Activated T-helper 1 cell treated with anti-CD3 and anti-CD28 coated beads, Interleukin-12 subunit alpha, Interleukin-12 subunit beta, Interleukin-2, Interleukin-4 antibody, amounts not matched to agents 30 ng/mL and 10 ng/mL and 1 ng/mL, durations not matched to agents 14 hours and 24 hours and 36 hours (primary cell): ENCODE measurements around the gene SLC35F3. TPM values are rescaled to one million over a fixed set of nuclear protein-coding genes. Genes with fewer than 3 reads are reported as not detected.
A peak's percentile ranks its signal among the peaks of the same experiment; 100 is the strongest.

ENCODE experiments used
- DNase-seq: peaks from one replicate; pipeline ENCODE4 v3.0.0; 2021; ENCODE audit warnings: low spot score
- H3K27ac Mint-ChIP-seq: one replicate; pipeline ENCODE4 v1.8.0; 2021; ENCODE audit warnings: mild to moderate bottlenecking, mixed read lengths
- H3K27me3 Mint-ChIP-seq: one replicate; pipeline ENCODE4 v1.8.0; 2022; ENCODE audit warnings: mild to moderate bottlenecking, moderate library complexity, mixed read lengths; ENCODE audit not compliant: insufficient read depth
- H3K36me3 Mint-ChIP-seq: one replicate; pipeline ENCODE4 v1.8.0; 2021; ENCODE audit warnings: low read depth, mixed read lengths
- H3K4me1 Mint-ChIP-seq: one replicate; pipeline ENCODE4 v1.8.0; 2021; ENCODE audit warnings: low read depth, mixed read lengths
- H3K4me3 Mint-ChIP-seq: one replicate; pipeline ENCODE4 v1.8.0; 2021; ENCODE audit warnings: mild to moderate bottlenecking, moderate library complexity, mixed read lengths
- H3K9me3 Mint-ChIP-seq: one replicate; pipeline ENCODE4 v1.8.0; 2021; ENCODE audit warnings: mixed read lengths
- intact Hi-C: fragments of 100-400 bp; cut with micrococcal nuclease; formaldehyde crosslinking; loops from one replicate; pipeline ENCODE4 v1.15.1; 2024
- total RNA-seq: library from RNA; stranded (reverse); gene quantifications from 2 replicates; pipeline ENCODE4 v1.2.3, GENCODE V29; 2022

Gene SLC35F3
- total RNA-seq, 1 donor from 2014 or later, result 7.9 TPM

GRCh38 chr1:234226113-234226818, 321.8 kb downstream of the SLC35F3 start:
- H3K4me3 Mint-ChIP-seq, result no peak overlapping the region
- peaks cover 16% of the 10 kb centered on the region for H3K4me1 Mint-ChIP-seq
- H3K36me3 Mint-ChIP-seq, result peaks cover 3% of the 10 kb centered on the region
- intact Hi-C loops, result no loop called here
- H3K9me3 Mint-ChIP-seq, result no peaks in the 10 kb centered on the region
- H3K27me3 Mint-ChIP-seq, result peaks cover 45% of the 10 kb centered on the region
- DNase-seq, result no peak
- no peak overlapping the region for H3K27ac Mint-ChIP-seq

DNA sequence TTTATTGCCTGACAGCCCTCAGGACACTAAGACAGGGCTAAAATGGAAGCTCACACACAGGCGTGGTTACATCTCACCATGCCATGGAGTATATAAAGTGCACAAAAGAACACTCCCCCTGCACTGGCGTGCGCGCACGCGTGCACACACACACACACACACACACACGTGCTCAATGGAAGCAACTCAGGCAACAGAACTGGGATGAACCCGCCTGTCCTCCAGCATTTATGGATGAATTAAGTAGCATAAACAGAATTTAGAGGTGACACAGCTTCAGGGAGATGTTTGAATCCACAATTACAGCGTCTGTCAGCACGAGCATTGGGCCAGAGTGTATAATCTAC, 322.3 kb downstream of the SLC35F3 start:
- intact Hi-C loops, result no loop called here
- no peak for DNase-seq
- peaks cover 3% of the 10 kb centered on the region for H3K36me3 Mint-ChIP-seq
- no peak overlapping the region for H3K27ac Mint-ChIP-seq
- no peaks in the 10 kb centered on the region for H3K9me3 Mint-ChIP-seq
- H3K27me3 Mint-ChIP-seq, result peaks cover 45% of the 10 kb centered on the region
- peaks cover 16% of the 10 kb centered on the region for H3K4me1 Mint-ChIP-seq
- H3K4me3 Mint-ChIP-seq, result no peak overlapping the region

GRCh38 chr1:234229581-234230387, 325.3 kb downstream of the SLC35F3 start:
- intact Hi-C loops, result loop anchor here (2.0 to 5.0 kb wide), 2 partner anchors 15 to 43 kb away; no protein-coding TSS in a partner anchor
- Mint-ChIP-seq H3K27ac (no peak overlapping the region), H3K4me1 (peaks cover 16% of the 10 kb centered on the region), H3K27me3 (peaks cover 40% of the 10 kb centered on the region), H3K9me3 (no peaks in the 10 kb centered on the region), H3K4me3 (no peak overlapping the region), H3K36me3 (peaks cover 3% of the 10 kb centered on the region)
- DNase-seq, result no peak

- intact Hi-C loops, result loop anchor here (2.0 to 5.0 kb wide), 2 partner anchors 16 to 42 kb away; no protein-coding TSS in a partner anchor
- H3K4me3 Mint-ChIP-seq, result peak overlapping the region; percentile 5
Observed at GRCh38 chr1:234230414-234230862, 326.0 kb downstream of the SLC35F3 start.

GRCh38 chr1:234231061-234231892, 326.8 kb downstream of the SLC35F3 start:
- no peak overlapping the region for H3K4me3 Mint-ChIP-seq

More at GRCh38 chr1:234230414-234230862, 326.0 kb downstream of the SLC35F3 start:
- peak; percentile 13 for DNase-seq
- H3K9me3 Mint-ChIP-seq, result no peaks in the 10 kb centered on the region
- H3K27me3 Mint-ChIP-seq, result peaks cover 40% of the 10 kb centered on the region
- H3K36me3 Mint-ChIP-seq, result peaks cover 3% of the 10 kb centered on the region
- peak overlapping the region; percentile 49 for H3K27ac Mint-ChIP-seq
- peaks cover 16% of the 10 kb centered on the region for H3K4me1 Mint-ChIP-seq

GRCh38 chr1:234231893-234232276, 327.4 kb downstream of the SLC35F3 start:
- no peak overlapping the region for H3K4me3 Mint-ChIP-seq
- H3K4me1 Mint-ChIP-seq, result peaks cover 16% of the 10 kb centered on the region
- no peaks in the 10 kb centered on the region for H3K9me3 Mint-ChIP-seq
- intact Hi-C loops, result loop anchor here (2.0 to 5.0 kb wide), 2 partner anchors 17 to 40 kb away; no protein-coding TSS in a partner anchor
- no peak for DNase-seq
- H3K27ac Mint-ChIP-seq, result no peak overlapping the region
- peaks cover 41% of the 10 kb centered on the region for H3K27me3 Mint-ChIP-seq
- H3K36me3 Mint-ChIP-seq, result peaks cover 3% of the 10 kb centered on the region

More at GRCh38 chr1:234231061-234231892, 326.8 kb downstream of the SLC35F3 start:
- no peak for DNase-seq
- peaks cover 3% of the 10 kb centered on the region for H3K36me3 Mint-ChIP-seq
- peaks cover 43% of the 10 kb centered on the region for H3K27me3 Mint-ChIP-seq
- intact Hi-C loops, result loop anchor here (2.0 to 5.0 kb wide), 2 partner anchors 16 to 41 kb away; no protein-coding TSS in a partner anchor
- no peak overlapping the region for H3K27ac Mint-ChIP-seq
- H3K9me3 Mint-ChIP-seq, result no peaks in the 10 kb centered on the region
- peaks cover 16% of the 10 kb centered on the region for H3K4me1 Mint-ChIP-seq

DNA sequence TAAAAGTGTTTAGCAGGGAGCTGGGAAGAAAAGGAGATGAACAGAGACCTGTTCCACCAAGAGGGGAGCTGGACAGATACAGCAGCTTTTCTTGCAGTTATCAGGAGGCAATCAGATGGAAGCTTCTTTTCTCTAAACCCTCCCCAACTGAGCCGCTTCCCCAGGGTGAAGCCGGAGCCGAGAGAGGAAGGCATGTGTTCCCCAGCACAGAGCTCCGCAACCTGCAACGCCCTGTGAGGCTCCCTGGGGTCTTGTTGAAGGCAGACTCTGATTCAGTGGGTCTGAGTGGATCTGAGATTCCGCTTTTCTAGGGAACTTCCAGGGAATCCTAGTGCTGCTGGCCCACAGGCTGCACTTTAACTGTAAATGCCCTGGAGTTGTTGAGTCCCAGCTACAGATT, 329.7 kb downstream of the SLC35F3 start:
- intact Hi-C loops, result loop anchor here (5.0 kb wide), 1 partner anchor 38 kb away; no protein-coding TSS in a partner anchor
- H3K4me1 Mint-ChIP-seq, result peaks cover 16% of the 10 kb centered on the region
- no peak overlapping the region for H3K27ac Mint-ChIP-seq
- peaks cover 5% of the 10 kb centered on the region for H3K36me3 Mint-ChIP-seq
- H3K4me3 Mint-ChIP-seq, result no peak overlapping the region
- no peaks in the 10 kb centered on the region for H3K9me3 Mint-ChIP-seq
- peaks cover 35% of the 10 kb centered on the region for H3K27me3 Mint-ChIP-seq
- no peak for DNase-seq

DNA sequence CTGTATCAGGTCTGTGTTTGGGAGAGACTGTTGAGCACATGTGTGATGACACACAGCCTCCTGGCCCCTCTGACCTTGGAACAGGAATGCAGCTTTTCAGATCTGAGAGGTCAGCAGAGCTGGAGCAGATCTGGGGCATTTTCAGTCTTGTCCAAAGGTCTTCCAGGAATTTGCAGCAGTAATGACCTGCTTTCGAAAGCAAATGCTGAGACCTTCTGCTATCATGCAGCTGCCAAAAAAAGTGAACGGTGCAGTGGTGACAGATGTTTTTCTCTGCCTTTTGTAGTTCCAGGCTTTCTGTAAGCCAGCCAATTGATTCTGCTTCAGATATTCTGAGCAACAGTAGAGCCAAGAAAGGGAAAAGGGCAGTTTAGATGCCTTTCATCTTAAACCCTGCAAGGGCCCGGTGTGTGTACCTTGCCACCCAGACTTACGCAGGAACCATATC, 331.0 kb downstream of the SLC35F3 start:
- Mint-ChIP-seq H3K4me1 (peaks cover 5% of the 10 kb centered on the region), H3K27ac (no peak overlapping the region), H3K4me3 (no peak overlapping the region), H3K36me3 (peaks cover 5% of the 10 kb centered on the region), H3K9me3 (no peaks in the 10 kb centered on the region), H3K27me3 (peaks cover 30% of the 10 kb centered on the region)
- no peak for DNase-seq
- intact Hi-C loops, result no loop called here

DNA sequence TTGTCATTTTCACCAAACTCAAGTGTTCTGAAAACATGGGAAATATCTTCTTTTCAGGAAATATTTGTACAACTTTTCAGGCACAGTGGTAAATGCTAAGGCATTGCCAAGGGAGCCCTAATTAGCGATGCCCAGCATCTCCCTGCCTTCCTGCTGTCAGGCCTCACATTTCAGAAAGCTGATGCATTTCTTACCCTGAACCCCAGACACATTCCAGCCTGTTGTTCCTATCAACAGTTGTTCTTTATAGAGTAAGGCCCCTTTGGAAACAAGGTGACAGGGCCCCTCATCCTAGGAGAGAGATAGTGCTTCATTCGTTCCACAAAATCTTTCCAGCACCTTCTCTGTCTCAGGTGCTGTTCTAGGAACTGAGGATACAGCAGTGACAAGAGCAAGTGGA, 332.9 kb downstream of the SLC35F3 start:
- no peak overlapping the region for H3K27ac Mint-ChIP-seq
- H3K4me3 Mint-ChIP-seq, result no peak overlapping the region

GRCh38 chr1:234238060-234238459, 333.6 kb downstream of the SLC35F3 start:
- no peak for DNase-seq
- no peaks in the 10 kb centered on the region for H3K4me1 Mint-ChIP-seq
- H3K27ac Mint-ChIP-seq, result no peak overlapping the region
- H3K27me3 Mint-ChIP-seq, result peaks cover 28% of the 10 kb centered on the region
- intact Hi-C loops, result no loop called here
- H3K9me3 Mint-ChIP-seq, result no peaks in the 10 kb centered on the region
- H3K36me3 Mint-ChIP-seq, result peaks cover 1% of the 10 kb centered on the region
- H3K4me3 Mint-ChIP-seq, result no peak overlapping the region

More for the DNA sequence above, 332.9 kb downstream of the SLC35F3 start:
- no peaks in the 10 kb centered on the region for H3K9me3 Mint-ChIP-seq
- H3K27me3 Mint-ChIP-seq, result peaks cover 24% of the 10 kb centered on the region
- H3K4me1 Mint-ChIP-seq, result no peaks in the 10 kb centered on the region
- peaks cover 1% of the 10 kb centered on the region for H3K36me3 Mint-ChIP-seq
- DNase-seq, result no peak
- intact Hi-C loops, result no loop called here

DNA sequence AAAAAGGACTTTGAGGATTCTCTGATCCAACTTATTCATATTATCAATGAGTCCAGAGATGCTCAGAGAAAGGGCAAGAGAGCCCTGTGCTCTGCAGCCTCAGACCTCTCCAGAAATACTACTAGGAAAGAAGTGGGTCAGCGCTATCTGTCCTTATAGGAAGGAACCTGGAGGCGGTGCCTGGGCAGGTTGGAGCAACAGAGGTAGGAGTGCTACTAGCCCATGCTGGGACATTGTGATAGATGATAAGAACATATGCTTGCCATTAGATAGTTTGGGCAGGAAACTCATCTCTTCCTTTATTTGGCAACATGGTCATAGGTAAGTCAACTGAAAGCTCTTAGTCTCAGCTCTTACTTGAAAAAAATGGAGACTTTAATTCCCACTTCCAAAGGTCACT, 335.0 kb downstream of the SLC35F3 start:
- H3K27ac Mint-ChIP-seq, result no peak overlapping the region
- peaks cover 8% of the 10 kb centered on the region for H3K4me1 Mint-ChIP-seq
- no peak for DNase-seq
- no peaks in the 10 kb centered on the region for H3K9me3 Mint-ChIP-seq
- no peak overlapping the region for H3K4me3 Mint-ChIP-seq
- peaks cover 1% of the 10 kb centered on the region for H3K36me3 Mint-ChIP-seq
- peaks cover 29% of the 10 kb centered on the region for H3K27me3 Mint-ChIP-seq
- intact Hi-C loops, result no loop called here

GRCh38 chr1:234239936-234240335, 335.5 kb downstream of the SLC35F3 start:
- Mint-ChIP-seq H3K4me1 (peaks cover 9% of the 10 kb centered on the region), H3K4me3 (no peak overlapping the region), H3K9me3 (no peaks in the 10 kb centered on the region), H3K27ac (no peak overlapping the region), H3K36me3 (peaks cover 1% of the 10 kb centered on the region), H3K27me3 (peaks cover 27% of the 10 kb centered on the region)
- DNase-seq, result no peak
- intact Hi-C loops, result no loop called here
